LNCaP clone FGC (cell line): ENCODE data around the gene TNS1.
"Not testable (repeated sequence)": the region's sequence is repeated elsewhere in the genome, so short reads cannot be mapped to it uniquely, and the experiment has no call there.

Source experiments
- DNase-seq: peaks from one replicate; pipeline ENCODE4 v3.0.0-alpha.2; 2011; ENCODE audit warnings: low read depth
- H3K4me3 ChIP-seq: 2 replicates; pipeline ENCODE4 v1.5.1; 2011; ENCODE audit warnings: mild to moderate bottlenecking, low read depth, low read length, control low read depth
- CTCF ChIP-seq: IDR thresholded peaks from 2 replicates; pipeline ENCODE4 v1.5.1; 2012; ENCODE audit warnings: mild to moderate bottlenecking; ENCODE audit not compliant: control insufficient read depth, insufficient read depth; ENCODE audit errors: extremely low read depth

The TNS1 gene

GRCh38 chr2:218020966-218021535 is 18.3 kb upstream of the TNS1 start:
- H3K4me3 ChIP-seq: no peak overlapping the region
- TF ChIP-seq CTCF: no peak
- no peak for DNase-seq

- no peak for DNase-seq
Measured at GRCh38 chr2:218020281-218020680, 17.5 kb upstream of the TNS1 start.

GRCh38 chr2:218019411-218020060 is 16.7 kb upstream of the TNS1 start:
- H3K4me3 ChIP-seq: no peak overlapping the region
- TF ChIP-seq CTCF: no peak
- DNase-seq: no peak

More at GRCh38 chr2:218020281-218020680, 17.5 kb upstream of the TNS1 start:
- no peak for TF ChIP-seq CTCF
- H3K4me3 ChIP-seq: no peak overlapping the region

GRCh38 chr2:218018842-218019125 is 16.0 kb upstream of the TNS1 start:
- H3K4me3 ChIP-seq, DNase-seq: not testable (repeated sequence)

- H3K4me3 ChIP-seq: no peak overlapping the region
- TF ChIP-seq CTCF: no peak
- DNase-seq: no peak
Measured at GRCh38 chr2:218017211-218018053, 14.6 kb upstream of the TNS1 start.

GRCh38 chr2:218016810-218017209 is 14.0 kb upstream of the TNS1 start:
- TF ChIP-seq CTCF: no peak
- no peak for DNase-seq
- H3K4me3 ChIP-seq: no peak overlapping the region
